Mucosa of descending colon (tissue), 3 donors: ENCODE results near the gene CAPN9. TPM values are rescaled to one million over a fixed set of nuclear protein-coding genes. Genes with fewer than 3 reads are reported as not detected.

Experiments used
- ATAC-seq: fragments of 200-7000 bp; cut with Tn5 transposase; one replicate; pipeline ENCODE4 v1.9.1; 2020; ENCODE audit warnings: mild to moderate bottlenecking, moderate library complexity
- DNase-seq, 3 donors: peaks; one replicate each; pipeline ENCODE4 v3.0.0-alpha.2; 2020
- H3K36me3 ChIP-seq: fragments of 200-600 bp; one replicate; pipeline ENCODE4 v1.8.0; 2021; ENCODE audit warnings: low read depth, mild to moderate bottlenecking
- H3K4me1 ChIP-seq: fragments of 200-600 bp; one replicate; pipeline ENCODE4 v1.8.0; 2021; ENCODE audit warnings: low read depth, mild to moderate bottlenecking
- H3K4me3 ChIP-seq: fragments of 200-600 bp; one replicate; pipeline ENCODE4 v1.8.0; 2021; ENCODE audit warnings: mild to moderate bottlenecking
- H3K9me3 ChIP-seq: fragments of 200-600 bp; one replicate; pipeline ENCODE4 v1.8.0; 2021; ENCODE audit warnings: mild to moderate bottlenecking
- CTCF ChIP-seq: fragments of 200-600 bp; IDR thresholded peaks from one replicate; pipeline ENCODE4 v1.8.0; 2022; ENCODE audit warnings: antibody characterized with exemption, mild to moderate bottlenecking
- intact Hi-C, 2 donors: fragments of 100-400 bp; cut with DNase I in 1 of 2; cut with micrococcal nuclease in 1 of 2; formaldehyde crosslinking; loops; one replicate each; pipeline versions ENCODE4 v1.11.0 to v1.11.1; 2022; cut with DNase I, micrococcal nuclease
- total RNA-seq, 3 donors: library from RNA; stranded (reverse); fragmentation: NEBNext Ultra II Directional in 2 of 3; extraction: Animal tissue kit (Norgen Biotek cat#: 25700) in 2 of 3; gene quantifications; one replicate each; pipeline versions ENCODE4 v1.2.1 to v1.2.4, GENCODE V29; 2021 to 2023
- donor health status: DM: no; HTN: no; CAD: no; lungs with moderate emphysema.
- donor health status: DM: no; HTN: no; CAD: no.
- donor health status: DM: no; HTN: yes; CAD: no.

Gene CAPN9
- total RNA-seq, 3 donors from 2014 or later = 11.4 to 30.8 (median 28.8) TPM

- Histone ChIP-seq H3K4me3 (no peak overlapping the region), H3K4me1 (no peaks in the 10 kb centered on the region)
Observed at GRCh38 chr1:230850547-230850946, 103.4 kb downstream of the CAPN9 start.

GRCh38 chr1:230851291-230851691 is 104.1 kb downstream of the CAPN9 start:
- ATAC-seq = no peak
- H3K4me1 ChIP-seq = no peaks in the 10 kb centered on the region
- TF ChIP-seq CTCF = no peak

More at GRCh38 chr1:230850547-230850946, 103.4 kb downstream of the CAPN9 start:
- intact Hi-C loops = no loop called here
- no peaks in the 10 kb centered on the region for H3K36me3 ChIP-seq
- no peak for ATAC-seq
- no peak for DNase-seq
- TF ChIP-seq CTCF = no peak
- no peaks in the 10 kb centered on the region for H3K9me3 ChIP-seq

More at GRCh38 chr1:230851291-230851691, 104.1 kb downstream of the CAPN9 start:
- H3K36me3 ChIP-seq = no peaks in the 10 kb centered on the region
- no peak overlapping the region for H3K4me3 ChIP-seq
- intact Hi-C loops = no loop called here
- H3K9me3 ChIP-seq = no peaks in the 10 kb centered on the region
- no peak for DNase-seq

Other genes starting within 250 kb of the CAPN9 start
- 10 to 100 TPM; 38.0 to 46.2 (median 38.1) TPM for gene COG2, start 104.9 kb upstream of the CAPN9 start, total RNA-seq
- gene AGT, start 33.3 kb upstream of the CAPN9 start, total RNA-seq = 1 to 10 TPM; 1.0 to 4.8 (median 1.1) TPM
- gene C1orf198, start 121.1 kb downstream of the CAPN9 start, total RNA-seq = 10 to 100 TPM in 2 of 3 donors, 1 to 10 TPM in 1; 9.8 to 35.9 (median 15.5) TPM
- 10 to 100 TPM; 24.0 to 39.7 (median 28.4) TPM for gene TTC13, start 231.5 kb downstream of the CAPN9 start, total RNA-seq
- 10 to 100 TPM; 22.4 to 33.2 (median 30.3) TPM for gene ARV1, start 231.7 kb downstream of the CAPN9 start, total RNA-seq